Measurements from ENCODE around the gene ACO1. TPM values are rescaled to one million over a fixed set of nuclear protein-coding genes. Genes with fewer than 3 reads are reported as not detected.

Gene ACO1
- total RNA-seq, 2 experiments from 2014 or later, result 8.5 to 9.1 TPM

- no peak for DNase-seq
- no peak overlapping the region for H3K27ac Mint-ChIP-seq
- H3K36me3 Mint-ChIP-seq, result no peaks in the 10 kb centered on the region
- no peak overlapping the region for H3K4me3 Mint-ChIP-seq
- H3K4me1 Mint-ChIP-seq, result no peaks in the 10 kb centered on the region
- POLR2A ChIA-PET, result no interaction called here
- H3K27me3 Mint-ChIP-seq, result peaks cover 14% of the 10 kb centered on the region
- ATAC-seq (ENCODE audit: low read depth), result peak; percentile 63
- H3K9me3 Mint-ChIP-seq, result no peaks in the 10 kb centered on the region
Measured at GRCh38 chr9:32360983-32361673, 23.3 kb upstream of the ACO1 start.

GRCh38 chr9:32371279-32371678 is 13.2 kb upstream of the ACO1 start:
- ATAC-seq (ENCODE audit: low read depth) (no peak), DNase-seq (no peak)
- no peak overlapping the region for H3K4me3 Mint-ChIP-seq
- H3K4me1 Mint-ChIP-seq, result no peaks in the 10 kb centered on the region
- no peaks in the 10 kb centered on the region for H3K36me3 Mint-ChIP-seq
- POLR2A ChIA-PET, result no interaction called here
- H3K27me3 Mint-ChIP-seq, result peaks cover 3% of the 10 kb centered on the region
- H3K27ac Mint-ChIP-seq, result no peak overlapping the region
- H3K9me3 Mint-ChIP-seq, result peaks cover 1% of the 10 kb centered on the region

- H3K4me3 Mint-ChIP-seq, result no peak overlapping the region
- H3K9me3 Mint-ChIP-seq, result peaks cover 1% of the 10 kb centered on the region
- H3K36me3 Mint-ChIP-seq, result no peaks in the 10 kb centered on the region
- no peak for ATAC-seq (ENCODE audit: low read depth)
- H3K4me1 Mint-ChIP-seq, result no peaks in the 10 kb centered on the region
- no peak overlapping the region for H3K27ac Mint-ChIP-seq
- no peak for DNase-seq
- POLR2A ChIA-PET, result no interaction called here
- peaks cover 6% of the 10 kb centered on the region for H3K27me3 Mint-ChIP-seq
Measured at GRCh38 chr9:32371679-32372078, 12.8 kb upstream of the ACO1 start.

- H3K9me3 Mint-ChIP-seq, result no peaks in the 10 kb centered on the region
- ATAC-seq (ENCODE audit: low read depth) (no peak), DNase-seq (no peak)
- peaks cover 8% of the 10 kb centered on the region for H3K4me1 Mint-ChIP-seq
- H3K4me3 Mint-ChIP-seq, result no peak overlapping the region
- POLR2A ChIA-PET, result no interaction called here
- H3K27ac Mint-ChIP-seq, result no peak overlapping the region
- no peaks in the 10 kb centered on the region for H3K36me3 Mint-ChIP-seq
- peaks cover 14% of the 10 kb centered on the region for H3K27me3 Mint-ChIP-seq
Measured at GRCh38 chr9:32376285-32376684, 8.2 kb upstream of the ACO1 start.

GRCh38 chr9:32378496-32378895 is 5.9 kb upstream of the ACO1 start:
- no peak overlapping the region for H3K27ac Mint-ChIP-seq
- DNase-seq (no peak), ATAC-seq (ENCODE audit: low read depth) (peak; percentile 82)
- no peaks in the 10 kb centered on the region for H3K36me3 Mint-ChIP-seq
- POLR2A ChIA-PET, result interaction anchor here (0.6 to 2.1 kb wide), 3 partner anchors 172 to 202 kb away, joined by 4 to 9 read pairs (median 5); partner anchors contain the start of gene NDUFB6
- peaks cover 34% of the 10 kb centered on the region for H3K27me3 Mint-ChIP-seq
- H3K4me1 Mint-ChIP-seq, result peaks cover 10% of the 10 kb centered on the region
- H3K9me3 Mint-ChIP-seq, result no peaks in the 10 kb centered on the region
- peak overlapping the region; percentile 5 for H3K4me3 Mint-ChIP-seq

GRCh38 chr9:32378993-32379729 is 5.3 kb upstream of the ACO1 start:
- H3K27ac Mint-ChIP-seq, result no peak overlapping the region
- POLR2A ChIA-PET, result interaction anchor here (0.9 to 2.1 kb wide), 5 partner anchors 146 to 589 kb away, joined by 3 to 9 read pairs (median 4); no protein-coding TSS in a partner anchor
- H3K4me1 Mint-ChIP-seq, result peaks cover 15% of the 10 kb centered on the region
- H3K36me3 Mint-ChIP-seq, result no peaks in the 10 kb centered on the region
- DNase-seq (no peak), ATAC-seq (ENCODE audit: low read depth) (peak; percentile 71)
- H3K27me3 Mint-ChIP-seq, result peaks cover 36% of the 10 kb centered on the region
- peak overlapping the region; percentile 5 for H3K4me3 Mint-ChIP-seq
- no peaks in the 10 kb centered on the region for H3K9me3 Mint-ChIP-seq

- no peaks in the 10 kb centered on the region for H3K9me3 Mint-ChIP-seq
- ATAC-seq (ENCODE audit: low read depth) (no peak), DNase-seq (no peak)
- H3K27ac Mint-ChIP-seq, result no peak overlapping the region
- peaks cover 34% of the 10 kb centered on the region for H3K27me3 Mint-ChIP-seq
- POLR2A ChIA-PET, result no interaction called here
- H3K4me3 Mint-ChIP-seq, result no peak overlapping the region
- H3K4me1 Mint-ChIP-seq, result peaks cover 22% of the 10 kb centered on the region
- H3K36me3 Mint-ChIP-seq, result no peaks in the 10 kb centered on the region
Measured at GRCh38 chr9:32380944-32381343, 3.5 kb upstream of the ACO1 start.

- ATAC-seq (ENCODE audit: low read depth) (no peak), DNase-seq (no peak)
- POLR2A ChIA-PET, result no interaction called here
- Mint-ChIP-seq H3K4me3 (no peak overlapping the region), H3K9me3 (no peaks in the 10 kb centered on the region), H3K4me1 (peaks cover 24% of the 10 kb centered on the region), H3K36me3 (no peaks in the 10 kb centered on the region), H3K27ac (no peak overlapping the region), H3K27me3 (peaks cover 28% of the 10 kb centered on the region)
Measured at GRCh38 chr9:32382565-32383320, 1.7 kb upstream of the ACO1 start.

GRCh38 chr9:32384002-32384363 is 460 bp upstream of the ACO1 start:
- Mint-ChIP-seq H3K4me1 (peaks cover 21% of the 10 kb centered on the region), H3K27ac (no peak overlapping the region), H3K9me3 (no peaks in the 10 kb centered on the region), H3K4me3 (peak overlapping the region; percentile 74), H3K27me3 (peaks cover 28% of the 10 kb centered on the region), H3K36me3 (no peaks in the 10 kb centered on the region)
- DNase-seq (no peak), ATAC-seq (ENCODE audit: low read depth) (no peak)
- POLR2A ChIA-PET, result interaction anchor here (0.8 to 1.9 kb wide), 5 partner anchors 10 to 641 kb away, joined by 4 to 13 read pairs (median 10); partner anchors contain the start of genes DNAJA1, NDUFB6, RIGI and SMIM27

- DNase-seq, result no peak
- Mint-ChIP-seq H3K27me3 (peaks cover 27% of the 10 kb centered on the region), H3K4me3 (peak overlapping the region; percentile 87), H3K27ac (no peak overlapping the region), H3K36me3 (no peaks in the 10 kb centered on the region), H3K4me1 (peaks cover 17% of the 10 kb centered on the region), H3K9me3 (no peaks in the 10 kb centered on the region)
- ATAC-seq (ENCODE audit: low read depth), result no peak
- POLR2A ChIA-PET, result interaction anchor here (1.5 to 1.9 kb wide), 4 partner anchors 140 to 640 kb away, joined by 5 to 13 read pairs (median 11); partner anchors contain the start of genes DNAJA1, NDUFB6, RIGI and SMIM27
Measured at GRCh38 chr9:32385152-32385884, 875 bp downstream of the ACO1 start.

GRCh38 chr9:32385885-32386283 is 1.4 kb downstream of the ACO1 start:
- POLR2A ChIA-PET, result no interaction called here
- peaks cover 25% of the 10 kb centered on the region for H3K27me3 Mint-ChIP-seq
- no peaks in the 10 kb centered on the region for H3K36me3 Mint-ChIP-seq
- no peak for ATAC-seq (ENCODE audit: low read depth)
- peaks cover 17% of the 10 kb centered on the region for H3K4me1 Mint-ChIP-seq
- no peak for DNase-seq
- no peak overlapping the region for H3K27ac Mint-ChIP-seq
- H3K4me3 Mint-ChIP-seq, result no peak overlapping the region
- H3K9me3 Mint-ChIP-seq, result no peaks in the 10 kb centered on the region

GRCh38 chr9:32387256-32387655 is 2.8 kb downstream of the ACO1 start:
- DNase-seq, result no peak
- POLR2A ChIA-PET, result no interaction called here
- no peak for ATAC-seq (ENCODE audit: low read depth)
- no peak overlapping the region for H3K27ac Mint-ChIP-seq
- H3K4me3 Mint-ChIP-seq, result no peak overlapping the region
- no peaks in the 10 kb centered on the region for H3K36me3 Mint-ChIP-seq
- peaks cover 14% of the 10 kb centered on the region for H3K27me3 Mint-ChIP-seq
- H3K4me1 Mint-ChIP-seq, result peaks cover 15% of the 10 kb centered on the region
- H3K9me3 Mint-ChIP-seq, result no peaks in the 10 kb centered on the region

- POLR2A ChIA-PET, result no interaction called here
- Mint-ChIP-seq H3K36me3 (no peaks in the 10 kb centered on the region), H3K9me3 (no peaks in the 10 kb centered on the region), H3K4me3 (no peak overlapping the region), H3K27me3 (no peaks in the 10 kb centered on the region), H3K27ac (no peak overlapping the region), H3K4me1 (peaks cover 10% of the 10 kb centered on the region)
- DNase-seq (no peak), ATAC-seq (ENCODE audit: low read depth) (no peak)
Measured at GRCh38 chr9:32389365-32389764, 4.9 kb downstream of the ACO1 start.

Measured in activated naive CD8-positive, alpha-beta T cell treated with anti-CD3 and anti-CD28 coated beads, Interleukin-2, amount 10 ng/mL, durations not matched to agents 7 days and 5 days (primary cell).